Tibial artery (tissue), 4 donors: Measurements from ENCODE around the gene TMEM82.

Experiments used
- DNase-seq, 2 donors: peaks; one replicate each; pipeline ENCODE4 v3.0.0-alpha.2; 2019
- H3K27ac ChIP-seq, 2 donors: fragments of 200-600 bp; sonication (generic) in 1 of 2; 1 replicate in 1 of 2; 2 replicates in 1 of 2; pipeline ENCODE4 v1.5.1; 2018 to 2019; ENCODE audit warnings: mild to moderate bottlenecking in 1 of 2
- H3K27me3 ChIP-seq, 2 donors: fragments of 200-600 bp; sonication (generic) in 1 of 2; one replicate each; pipeline versions ENCODE4 v1.5.1 to v1.6.0; 2016 to 2019
- H3K36me3 ChIP-seq, 3 donors: fragments of 200-600 bp; sonication (generic) in 2 of 3; one replicate each; pipeline ENCODE4 v1.5.1; 2016 to 2019; ENCODE audit warnings: mild to moderate bottlenecking in 2 of 3
- H3K4me1 ChIP-seq, 4 donors: fragments of 200-600 bp; sonication (generic) in 2 of 4; 1 replicate in 3 of 4; 2 replicates in 1 of 4; pipeline ENCODE4 v1.5.1; 2016 to 2019
- H3K4me3 ChIP-seq, 2 donors: fragments of 200-600 bp; sonication (generic) in 1 of 2; 1 replicate in 1 of 2; 2 replicates in 1 of 2; pipeline ENCODE4 v1.5.1; 2018 to 2019; ENCODE audit warnings: mild to moderate bottlenecking in 2 of 2
- H3K9me3 ChIP-seq, 3 donors: fragments of 200-600 bp; sonication (generic) in 1 of 3; one replicate each; pipeline ENCODE4 v1.5.1; 2016 to 2019
- CTCF ChIP-seq, 2 experiments: fragments of 200-600 bp in 1 of 2; fragments of 450-650 bp in 1 of 2; IDR thresholded peaks; one replicate each; pipeline ENCODE4 v1.5.1; 2017 to 2019; ENCODE audit warnings: antibody characterized with exemption in 2 of 2, mild to moderate bottlenecking in 1 of 2, moderate library complexity in 1 of 2
- intact Hi-C: fragments of 100-400 bp; cut with DNase I; formaldehyde crosslinking; loops from one replicate; pipeline ENCODE4 v1.15.0; 2023; ENCODE audit warnings: low total_unique reads

The TMEM82 gene

GRCh38 chr1:15750924-15751323 lies 8.6 kb downstream of the TMEM82 start:
- no peaks in the 10 kb centered on the region for H3K27me3 ChIP-seq

GRCh38 chr1:15751717-15752116 lies 9.4 kb downstream of the TMEM82 start:
- peak overlapping the region; percentile 85 to 97 for H3K27ac ChIP-seq
- H3K4me1 ChIP-seq: peaks cover 0 to 91% (median 63%) of the 10 kb centered on the region in 4 donors
- intact Hi-C loops: no loop called here
- H3K4me3 ChIP-seq: no peak overlapping the region
- TF ChIP-seq CTCF (IDR thresholded peaks at IDR 0.05): no peak
- no peaks in the 10 kb centered on the region for H3K9me3 ChIP-seq
- no peaks in the 10 kb centered on the region for H3K27me3 ChIP-seq
- no peak for DNase-seq
- H3K36me3 ChIP-seq: no peaks in the 10 kb centered on the region

More at GRCh38 chr1:15750924-15751323, 8.6 kb downstream of the TMEM82 start:
- H3K27ac ChIP-seq: peak overlapping the region; percentile 85 to 97
- intact Hi-C loops: no loop called here
- no peak for TF ChIP-seq CTCF (IDR thresholded peaks at IDR 0.05)
- no peak overlapping the region for H3K4me3 ChIP-seq
- H3K9me3 ChIP-seq: no peaks in the 10 kb centered on the region
- H3K4me1 ChIP-seq: peaks cover 0 to 91% (median 59%) of the 10 kb centered on the region in 4 donors
- no peak for DNase-seq
- no peaks in the 10 kb centered on the region for H3K36me3 ChIP-seq

GRCh38 chr1:15753776-15754175 lies 11.5 kb downstream of the TMEM82 start:
- intact Hi-C loops: no loop called here
- Histone ChIP-seq H3K36me3 (no peaks in the 10 kb centered on the region), H3K9me3 (no peaks in the 10 kb centered on the region), H3K4me1 (peaks cover 0 to 85% (median 60%) of the 10 kb centered on the region in 4 donors), H3K27me3 (no peaks in the 10 kb centered on the region), H3K4me3 (no peak overlapping the region), H3K27ac (peak overlapping the region; percentile 74 to 97)
- no peak for DNase-seq
- TF ChIP-seq CTCF (IDR thresholded peaks at IDR 0.05): no peak

GRCh38 chr1:15755021-15755645 lies 12.8 kb downstream of the TMEM82 start:
- intact Hi-C loops: no loop called here
- Histone ChIP-seq H3K4me1 (peaks cover 0 to 71% (median 51%) of the 10 kb centered on the region in 4 donors), H3K4me3 (no peak overlapping the region), H3K36me3 (no peaks in the 10 kb centered on the region), H3K27ac (peak overlapping the region; percentile 95 to 97), H3K9me3 (no peaks in the 10 kb centered on the region), H3K27me3 (no peaks in the 10 kb centered on the region)
- DNase-seq: no peak
- no peak for TF ChIP-seq CTCF (IDR thresholded peaks at IDR 0.05)

GRCh38 chr1:15755646-15756040 lies 13.3 kb downstream of the TMEM82 start:
- Histone ChIP-seq H3K27ac (peak overlapping the region; percentile 95 to 97), H3K4me3 (no peak overlapping the region), H3K9me3 (no peaks in the 10 kb centered on the region), H3K36me3 (no peaks in the 10 kb centered on the region), H3K4me1 (peaks cover 0 to 67% (median 47%) of the 10 kb centered on the region in 4 donors), H3K27me3 (no peaks in the 10 kb centered on the region)
- DNase-seq: peak in 1 of 2 donors; percentile 68
- no peak for TF ChIP-seq CTCF (IDR thresholded peaks at IDR 0.05)
- intact Hi-C loops: no loop called here
